Breast epithelium (tissue), 3 donors: ENCODE results near the gene DSPP.

Source experiments
- CTCF ChIP-seq, 3 donors: fragments of 450-650 bp; IDR thresholded peaks; one replicate each; pipeline ENCODE4 v1.5.1; 2016 to 2017; ENCODE audit warnings: antibody characterized with exemption in 3 of 3, mild to moderate bottlenecking in 3 of 3, moderate library complexity in 3 of 3
- POLR2A ChIP-seq: fragments of 450-650 bp; IDR thresholded peaks from one replicate; pipeline ENCODE4 v1.6.1; 2016; ENCODE audit warnings: antibody characterized with exemption, mild to moderate bottlenecking, moderate library complexity
- POLR2AphosphoS5 ChIP-seq, 3 donors: sonication (generic); formaldehyde crosslinking; IDR thresholded peaks; one replicate each; pipeline ENCODE4 v1.6.1; 2017; ENCODE audit warnings: antibody characterized with exemption in 3 of 3

GRCh38 chr4:87575408-87575807 lies 32.9 kb upstream of the DSPP start:
- no peak for TF ChIP-seq CTCF (IDR thresholded peaks at IDR 0.05)
- TF ChIP-seq POLR2A: no peak
- no peak for TF ChIP-seq POLR2AphosphoS5 (IDR thresholded peaks at IDR 0.05)
